Type B pancreatic cell (in vitro differentiated cells): ENCODE measurements around the gene ADAMTSL1. TPM values are rescaled to one million over a fixed set of nuclear protein-coding genes. Genes with fewer than 3 reads are reported as not detected.
"Not testable (repeated sequence)": the region's sequence is repeated elsewhere in the genome, so short reads cannot be mapped to it uniquely, and the experiment has no call there.

ENCODE experiments used
- DNase-seq: peaks from one replicate; pipeline ENCODE4 v3.0.0; 2021; ENCODE audit warnings: mixed read lengths; ENCODE audit not compliant: unreplicated experiment; ENCODE audit errors: extremely low spot score
- H3K27ac Mint-ChIP-seq: 2 replicates; pipeline ENCODE4 v1.8.0; 2021; ENCODE audit warnings: mild to moderate bottlenecking, mixed read lengths
- H3K27me3 Mint-ChIP-seq: 2 replicates; pipeline ENCODE4 v1.8.0; 2021; ENCODE audit warnings: mixed read lengths
- H3K36me3 Mint-ChIP-seq: 2 replicates; pipeline ENCODE4 v1.8.0; 2021; ENCODE audit warnings: mixed read lengths
- H3K4me1 Mint-ChIP-seq: one replicate; pipeline ENCODE4 v1.8.0; 2021; ENCODE audit warnings: mixed read lengths; ENCODE audit not compliant: unreplicated experiment
- H3K4me3 Mint-ChIP-seq: 2 replicates; pipeline ENCODE4 v1.8.0; 2021; ENCODE audit warnings: mild to moderate bottlenecking, mixed read lengths
- H3K9me3 Mint-ChIP-seq: 2 replicates; pipeline ENCODE4 v1.8.0; 2021; ENCODE audit warnings: mixed read lengths
- CTCF ChIP-seq: fragments of 200-600 bp; sonication (generic); conservative IDR thresholded peaks from 2 replicates; pipeline ENCODE4 v1.5.0; 2021; ENCODE audit warnings: antibody characterized with exemption, mild to moderate bottlenecking
- total RNA-seq: library from RNA; stranded (reverse); gene quantifications from 2 replicates; pipeline ENCODE4 v1.2.1, GENCODE V29; 2021; ENCODE audit warnings: low replicate concordance

ADAMTSL1 gene
- total RNA-seq, 1 donor from 2014 or later, result 28.6 TPM

DNA sequence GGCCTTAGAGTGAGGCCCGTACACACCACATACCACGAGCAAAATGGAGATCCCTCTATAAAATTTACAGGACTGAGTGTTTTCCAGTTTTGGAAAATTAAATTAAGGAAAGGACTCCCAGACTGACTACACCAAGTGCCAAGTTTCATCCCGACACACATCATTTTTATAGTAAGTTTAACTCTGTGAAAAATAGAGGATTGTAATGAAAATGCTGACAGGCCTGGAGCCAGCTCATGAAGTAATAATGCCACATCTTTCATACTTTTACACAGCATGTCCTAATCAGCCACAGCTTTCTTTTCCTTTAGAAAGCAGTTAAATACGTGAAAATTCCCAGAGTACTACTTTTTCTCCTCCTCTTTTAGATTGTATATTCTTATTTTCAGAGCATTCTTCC, 389.8 kb downstream of the ADAMTSL1 start:
- DNase-seq, result no peak
- no peaks in the 10 kb centered on the region for H3K9me3 Mint-ChIP-seq
- no peak for TF ChIP-seq CTCF
- H3K4me1 Mint-ChIP-seq, result peaks cover 23% of the 10 kb centered on the region
- no peaks in the 10 kb centered on the region for H3K27me3 Mint-ChIP-seq
- H3K36me3 Mint-ChIP-seq, result no peaks in the 10 kb centered on the region
- no peak overlapping the region for H3K4me3 Mint-ChIP-seq
- no peak overlapping the region for H3K27ac Mint-ChIP-seq

DNA sequence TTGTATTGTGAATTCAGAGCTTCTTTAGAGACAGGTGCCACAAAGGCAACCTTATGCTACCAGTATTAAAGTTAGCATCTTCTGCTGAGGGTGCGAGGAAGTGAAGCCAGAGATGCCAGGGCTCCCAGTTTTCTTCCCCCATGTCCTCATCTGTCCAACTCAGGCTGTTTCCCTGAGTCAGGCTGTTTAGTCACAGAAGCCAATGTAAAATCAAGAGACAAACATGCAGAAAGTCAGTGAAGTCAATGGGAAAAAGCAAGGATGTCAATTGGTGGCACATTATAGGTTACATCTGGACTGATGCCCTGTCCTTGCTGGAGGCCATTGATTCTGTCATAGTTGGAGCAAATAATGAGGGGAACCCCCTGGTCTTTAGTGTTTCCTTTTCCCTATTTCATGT, 390.6 kb downstream of the ADAMTSL1 start:
- H3K27ac Mint-ChIP-seq, result no peak overlapping the region

GRCh38 chr9:18865542-18865941, 391.6 kb downstream of the ADAMTSL1 start:
- Mint-ChIP-seq H3K4me1 (peaks cover 23% of the 10 kb centered on the region), H3K27ac (no peak overlapping the region), H3K9me3 (no peaks in the 10 kb centered on the region), H3K27me3 (no peaks in the 10 kb centered on the region), H3K4me3 (no peak overlapping the region), H3K36me3 (no peaks in the 10 kb centered on the region)
- no peak for TF ChIP-seq CTCF
- no peak for DNase-seq

More for the DNA sequence above, 390.6 kb downstream of the ADAMTSL1 start:
- peaks cover 23% of the 10 kb centered on the region for H3K4me1 Mint-ChIP-seq
- no peaks in the 10 kb centered on the region for H3K36me3 Mint-ChIP-seq
- TF ChIP-seq CTCF, result no peak
- H3K4me3 Mint-ChIP-seq, result no peak overlapping the region
- DNase-seq, result no peak
- H3K9me3 Mint-ChIP-seq, result no peaks in the 10 kb centered on the region
- H3K27me3 Mint-ChIP-seq, result no peaks in the 10 kb centered on the region

- Mint-ChIP-seq H3K36me3 (no peaks in the 10 kb centered on the region), H3K27ac (no peak overlapping the region)
These were observed 392.3 kb downstream of the ADAMTSL1 start for GRCh38 chr9:18866121-18866831.

DNA sequence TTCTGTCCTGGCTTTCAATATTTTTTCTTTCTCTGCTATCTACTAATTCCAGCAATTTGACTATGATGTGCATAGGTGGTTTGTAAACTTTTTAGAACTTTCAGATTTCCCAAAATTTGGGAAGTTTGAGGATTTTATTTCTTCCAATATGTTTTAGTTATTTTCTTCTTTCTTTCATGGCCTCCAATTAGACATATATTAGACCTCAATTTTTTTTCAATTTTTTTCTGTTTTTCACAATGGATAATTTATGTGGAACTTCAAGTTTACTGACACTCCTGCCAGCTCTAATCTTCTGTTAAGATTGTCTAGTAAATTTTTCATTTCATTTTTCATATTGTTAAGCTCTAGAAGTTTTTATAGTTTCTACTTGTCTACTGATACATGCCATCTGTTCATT, 395.8 kb downstream of the ADAMTSL1 start:
- Mint-ChIP-seq H3K9me3 (peaks cover 4% of the 10 kb centered on the region), H3K4me3 (no peak overlapping the region), H3K36me3 (no peaks in the 10 kb centered on the region), H3K27ac (no peak overlapping the region), H3K27me3 (no peaks in the 10 kb centered on the region), H3K4me1 (peaks cover 11% of the 10 kb centered on the region)
- DNase-seq, result no peak
- TF ChIP-seq CTCF, result no peak

More at GRCh38 chr9:18866121-18866831, 392.3 kb downstream of the ADAMTSL1 start:
- H3K4me3 Mint-ChIP-seq, result no peak overlapping the region
- DNase-seq, result no peak
- H3K4me1 Mint-ChIP-seq, result peaks cover 23% of the 10 kb centered on the region
- no peaks in the 10 kb centered on the region for H3K9me3 Mint-ChIP-seq
- no peaks in the 10 kb centered on the region for H3K27me3 Mint-ChIP-seq
- no peak for TF ChIP-seq CTCF

GRCh38 chr9:18874069-18874468, 400.1 kb downstream of the ADAMTSL1 start:
- no peaks in the 10 kb centered on the region for H3K36me3 Mint-ChIP-seq
- H3K27ac Mint-ChIP-seq, result no peak overlapping the region
- no peak for TF ChIP-seq CTCF
- H3K27me3 Mint-ChIP-seq, result no peaks in the 10 kb centered on the region
- no peak overlapping the region for H3K4me3 Mint-ChIP-seq
- H3K9me3 Mint-ChIP-seq, result peaks cover 4% of the 10 kb centered on the region
- DNase-seq, result no peak
- no peaks in the 10 kb centered on the region for H3K4me1 Mint-ChIP-seq

GRCh38 chr9:18874990-18875389, 401.0 kb downstream of the ADAMTSL1 start:
- H3K27me3 Mint-ChIP-seq, H3K36me3 Mint-ChIP-seq, H3K4me1 Mint-ChIP-seq, H3K27ac Mint-ChIP-seq, H3K4me3 Mint-ChIP-seq, DNase-seq, H3K9me3 Mint-ChIP-seq: not testable (repeated sequence)
